HL-60 (cell line): ENCODE measurements around the gene SUFU.

Experiments used
- DNase-seq, 2 experiments: peaks; one replicate each; pipeline ENCODE4 v3.0.0-alpha.2; 2010 to 2020; ENCODE audit warnings: low read depth in 1 of 2, low spot score in 1 of 2
- H3K27ac ChIP-seq: fragments of 250-450 bp; sonication (Bioruptor Pico); replicated peaks from 2 replicates; pipeline ENCODE4 v1.5.1; 2020; ENCODE audit warnings: mild to moderate bottlenecking, moderate library complexity
- H3K27me3 ChIP-seq: fragments of 250-450 bp; sonication (Bioruptor Pico); 2 replicates; pipeline ENCODE4 v1.5.1; 2021; ENCODE audit warnings: mild to moderate bottlenecking, moderate library complexity; ENCODE audit not compliant: insufficient read depth, poor library complexity, severe bottlenecking
- H3K4me3 ChIP-seq: replicated peaks from 2 replicates; pipeline ENCODE4 v1.5.1; 2011; ENCODE audit warnings: mild to moderate bottlenecking, control low read depth, low read length; ENCODE audit not compliant: insufficient read depth
- CTCF ChIP-seq: IDR thresholded peaks from one replicate; pipeline ENCODE4 v1.5.1; 2011; ENCODE audit warnings: low read length, control low read depth, inconsistent platforms; ENCODE audit not compliant: insufficient read depth
- GABPA ChIP-seq: IDR thresholded peaks from 2 replicates; pipeline ENCODE4 v1.6.1; 2012; ENCODE audit warnings: low read depth
- POLR2AphosphoS5 ChIP-seq: IDR thresholded peaks from 2 replicates; pipeline ENCODE4 v1.6.1; 2012; ENCODE audit warnings: low read depth
- REST ChIP-seq: IDR thresholded peaks from 2 replicates; pipeline ENCODE4 v1.6.1; 2012; ENCODE audit warnings: low read depth; ENCODE audit not compliant: insufficient replicate concordance
- SPI1 ChIP-seq: IDR thresholded peaks from 2 replicates; pipeline ENCODE4 v1.6.1; 2012; ENCODE audit warnings: low read depth, mild to moderate bottlenecking, borderline replicate concordance

SUFU gene

GRCh38 chr10:102670871-102671434, 167.2 kb downstream of the SUFU start:
- no peak overlapping the region for H3K4me3 ChIP-seq
- no peak for DNase-seq
- TF ChIP-seq GABPA (no peak), SPI1 (no peak), POLR2AphosphoS5 (no peak), REST (no peak), CTCF (no peak)
- no peaks in the 10 kb centered on the region for H3K27me3 ChIP-seq
- no peak overlapping the region for H3K27ac ChIP-seq

GRCh38 chr10:102673236-102673818, 169.6 kb downstream of the SUFU start:
- Histone ChIP-seq H3K4me3 (no peak overlapping the region), H3K27me3 (no peaks in the 10 kb centered on the region), H3K27ac (no peak overlapping the region)
- no peak for TF ChIP-seq REST
- no peak for TF ChIP-seq POLR2AphosphoS5
- TF ChIP-seq SPI1: no peak
- TF ChIP-seq CTCF: no peak
- no peak for TF ChIP-seq GABPA
- DNase-seq: no peak

- DNase-seq: peak; percentile 23 to 53
- Histone ChIP-seq H3K4me3 (no peak overlapping the region), H3K27ac (no peak overlapping the region)
Measured at GRCh38 chr10:102673819-102674511, 170.2 kb downstream of the SUFU start.

More at GRCh38 chr10:102673819-102674511, 170.2 kb downstream of the SUFU start:
- no peaks in the 10 kb centered on the region for H3K27me3 ChIP-seq
- TF ChIP-seq REST (no peak), SPI1 (no peak), CTCF (no peak), POLR2AphosphoS5 (no peak), GABPA (no peak)
